HCT116 (cell line): ENCODE results near the gene RIOK2. TPM values are rescaled to one million over a fixed set of nuclear protein-coding genes. Genes with fewer than 3 reads are reported as not detected.

Experiments used
- ATAC-seq: fragments of 200-7000 bp; cut with Tn5 transposase; 2 replicates; pipeline ENCODE4 v1.9.1; 2020; ENCODE audit warnings: mild to moderate bottlenecking, moderate library complexity
- BruUV-seq: library from RNA; stranded (reverse); fragments of 400-500 nt; replicated peaks from 2 replicates; lab custom pipeline; 2021; lab: Mats Ljungman, UMichigan
- CTCF ChIA-PET: fragments of 300-600 bp; sonication (Branson Sonifier 250); formaldehyde crosslinking; loops from one replicate; lab custom pipeline; 2021; ENCODE audit warnings: antibody characterized with exemption; lab: Charles Lee
- POLR2A ChIA-PET: fragments of 300-600, 350-600 bp; sonication (Branson Sonifier 250); formaldehyde crosslinking; loops from one replicate; lab custom pipeline; 2021; ENCODE audit warnings: antibody characterized with exemption; lab: Charles Lee
- RAD21 ChIA-PET, 2 experiments: fragments of 300-600 bp; sonication (Branson Sonifier 250); formaldehyde crosslinking; loops; one replicate each; lab custom pipeline; 2023; ENCODE audit warnings: low total read pairs in 2 of 2; ENCODE audit not compliant: uncharacterized antibody in 2 of 2, unreplicated experiment in 2 of 2, low non-redundant PET in 1 of 2; lab: Charles Lee
- DNase-seq: peaks from one replicate; pipeline ENCODE4 v3.0.0-alpha.2; 2010; ENCODE audit warnings: low read depth, low spot score
- H2AFZ ChIP-seq: fragments of 200-600 bp; shearing (Covaris generic), sonication (generic); 2 replicates; pipeline ENCODE4 v1.6.1; 2017; ENCODE audit warnings: low read depth, mixed run types, mixed read lengths, antibody characterized with exemption, low read length; ENCODE audit not compliant: poor library complexity, severe bottlenecking
- H3K27ac ChIP-seq: 2 replicates; pipeline ENCODE4 v1.5.1; 2012; ENCODE audit warnings: low read depth, low read length
- H3K27me3 ChIP-seq: fragments of 200-600 bp; sonication (generic); 2 replicates; pipeline ENCODE4 v1.6.1; 2016; ENCODE audit warnings: mixed run types, low read length, mixed read lengths; ENCODE audit not compliant: insufficient read depth
- H3K36me3 ChIP-seq, 2 experiments: fragments of 200-500 bp in 1 of 2; fragments of 200-600 bp in 1 of 2; sonication (Bioruptor generic) in 1 of 2; sonication (generic) in 1 of 2; 2 replicates each; pipeline versions ENCODE4 v1.5.1 to v1.6.1; 2014 to 2016; ENCODE audit warnings: low read length in 2 of 2, inconsistent platforms in 1 of 2, mixed read lengths in 1 of 2, mixed run types in 1 of 2; ENCODE audit not compliant: insufficient read depth in 2 of 2, control insufficient read depth in 1 of 2
- H3K4me1 ChIP-seq, 2 experiments: fragments of 200-600 bp in 1 of 2; sonication (generic) in 1 of 2; 2 replicates each; pipeline versions ENCODE4 v1.5.1 to v1.6.1; 2012 to 2017; ENCODE audit warnings: low read length in 2 of 2, inconsistent platforms in 1 of 2, mild to moderate bottlenecking in 1 of 2, mixed read lengths in 1 of 2, mixed run types in 1 of 2, moderate library complexity in 1 of 2; ENCODE audit not compliant: insufficient read depth in 2 of 2, control insufficient read depth in 1 of 2
- H3K4me2 ChIP-seq: fragments of 200-600 bp; sonication (generic); 2 replicates; pipeline ENCODE4 v1.6.1; 2017; ENCODE audit warnings: mixed run types, low read length, mixed read lengths
- H3K4me3 ChIP-seq, 2 experiments: fragments of 200-600 bp in 1 of 2; sonication (generic) in 1 of 2; replicated peaks in 1 of 2; 2 replicates each; pipeline ENCODE4 v1.5.1; 2011 to 2016; ENCODE audit warnings: low read length in 2 of 2, control low read depth in 1 of 2, low read depth in 1 of 2, mild to moderate bottlenecking in 1 of 2, mixed read lengths in 1 of 2, mixed run types in 1 of 2
- H3K79me2 ChIP-seq: fragments of 200-600 bp; sonication (generic); 2 replicates; pipeline ENCODE4 v1.6.1; 2017; ENCODE audit warnings: mild to moderate bottlenecking, mixed run types, low read length, moderate library complexity, mixed read lengths; ENCODE audit not compliant: insufficient read depth
- H3K9ac ChIP-seq: fragments of 200-600 bp; sonication (generic); 2 replicates; pipeline ENCODE4 v1.6.1; 2016; ENCODE audit warnings: low read length, mixed read lengths
- H3K9me2 ChIP-seq: fragments of 200-600 bp; sonication (generic), shearing (Covaris generic); 2 replicates; pipeline ENCODE4 v1.6.1; 2017; ENCODE audit warnings: mixed run types, mild to moderate bottlenecking, moderate library complexity; ENCODE audit not compliant: insufficient read depth
- H3K9me3 ChIP-seq, 2 experiments: fragments of 200-500 bp in 1 of 2; fragments of 200-600 bp in 1 of 2; sonication (Bioruptor generic) in 1 of 2; sonication (generic) in 1 of 2; 2 replicates each; pipeline ENCODE4 v1.6.1; 2014 to 2017; ENCODE audit warnings: low read length in 2 of 2, mixed read lengths in 2 of 2, inconsistent platforms in 1 of 2, low read depth in 1 of 2, mild to moderate bottlenecking in 1 of 2, mixed run types in 1 of 2, moderate library complexity in 1 of 2; ENCODE audit not compliant: control insufficient read depth in 1 of 2, insufficient read depth in 1 of 2
- H4K20me1 ChIP-seq: fragments of 200-600 bp; sonication (generic), shearing (Covaris generic); 2 replicates; pipeline ENCODE4 v1.6.1; 2017; ENCODE audit warnings: mixed run types, mild to moderate bottlenecking, moderate library complexity; ENCODE audit not compliant: insufficient read depth
- CBX3 ChIP-seq: IDR thresholded peaks from 2 replicates; pipeline ENCODE4 v1.6.1; 2012; ENCODE audit warnings: low read depth
- CEBPB ChIP-seq: IDR thresholded peaks from 2 replicates; pipeline ENCODE4 v1.6.1; 2012; ENCODE audit warnings: low read depth
- CTCF ChIP-seq, 3 experiments: fragments of 200-600 bp in 1 of 3; sonication (generic) in 1 of 3; IDR thresholded peaks in 2 of 3; conservative IDR thresholded peaks in 1 of 3; 2 replicates each; pipeline ENCODE4 v1.5.1; 2012 to 2017; ENCODE audit warnings: low read depth in 2 of 3, low read length in 2 of 3, antibody characterized with exemption in 1 of 3, borderline replicate concordance in 1 of 3, control low read depth in 1 of 3, mild to moderate bottlenecking in 1 of 3, mixed read lengths in 1 of 3, mixed run types in 1 of 3, moderate library complexity in 1 of 3; ENCODE audit not compliant: insufficient read depth in 1 of 3
- ELF1 ChIP-seq: IDR thresholded peaks from 2 replicates; pipeline ENCODE4 v1.6.1; 2012; ENCODE audit warnings: low read depth, borderline replicate concordance
- EZH2 ChIP-seq: fragments of 200-600 bp; sonication (generic); IDR thresholded peaks from 2 replicates; pipeline ENCODE4 v1.6.1; 2017; ENCODE audit warnings: antibody characterized with exemption, mixed run types
- EZH2phosphoT487 ChIP-seq: fragments of 200-600 bp; IDR thresholded peaks from 2 replicates; pipeline ENCODE4 v1.6.1; 2018; ENCODE audit warnings: antibody characterized with exemption, borderline replicate concordance
- FOSL1 ChIP-seq: IDR thresholded peaks from 2 replicates; pipeline ENCODE4 v1.6.1; 2012; ENCODE audit warnings: low read depth
- POLR2AphosphoS5 ChIP-seq: IDR thresholded peaks from 2 replicates; pipeline ENCODE4 v1.6.1; 2011; ENCODE audit warnings: mild to moderate bottlenecking, low read depth, low read length, moderate library complexity
- RAD21 ChIP-seq: IDR thresholded peaks from 2 replicates; pipeline ENCODE4 v1.6.1; 2012; ENCODE audit warnings: low read depth, mild to moderate bottlenecking
- SIN3A ChIP-seq: IDR thresholded peaks from 2 replicates; pipeline ENCODE4 v1.6.1; 2012; ENCODE audit warnings: low read depth
- ZBTB33 ChIP-seq: IDR thresholded peaks from 2 replicates; pipeline ENCODE4 v1.6.1; 2011; ENCODE audit warnings: mild to moderate bottlenecking, low read length, moderate library complexity; ENCODE audit not compliant: insufficient replicate concordance; ENCODE audit errors: extremely low read depth
- ZFX ChIP-seq: fragments of 450-650 bp; IDR thresholded peaks from 2 replicates; pipeline ENCODE4 v1.6.1; 2017
- intact Hi-C: fragments of 100-400 bp; cut with micrococcal nuclease; formaldehyde crosslinking; loops from 2 replicates; pipeline ENCODE4 v1.10.0; 2022
- total RNA-seq: library from RNA; stranded (reverse); gene quantifications from one replicate; pipeline ENCODE4 v1.2.1, GENCODE V29; 2021; ENCODE audit not compliant: unreplicated experiment

RIOK2 gene
- total RNA-seq, 1 experiment from 2014 or later: 27.1 TPM

- CTCF ChIA-PET: no interaction called here
These were observed 55.3 kb downstream of the RIOK2 start for GRCh38 chr5:97127727-97128126.

GRCh38 chr5:97125125-97125683 lies 57.8 kb downstream of the RIOK2 start:
- POLR2A ChIA-PET: no interaction called here
- BruUV-seq: no TSS peak
- TF ChIP-seq ZFX (no peak), RAD21 (no peak), CTCF (IDR thresholded peaks at IDR 0.05 in 2 of 3, conservative IDR thresholded peaks at IDR 0.05 in 1 of 3; ENCODE audit: borderline replicate concordance in 1 of 3, insufficient read depth in 1 of 3, low read depth in 2 of 3, low read length in 2 of 3) (no peak), CEBPB (no peak), POLR2AphosphoS5 (no peak), EZH2 (no peak), CBX3 (no peak), ZBTB33 (no peak), EZH2phosphoT487 (no peak)

More at GRCh38 chr5:97127727-97128126, 55.3 kb downstream of the RIOK2 start:
- H3K9ac ChIP-seq: no peak overlapping the region
- H3K79me2 ChIP-seq: no peaks in the 10 kb centered on the region
- H4K20me1 ChIP-seq: no peaks in the 10 kb centered on the region
- no peak for TF ChIP-seq SIN3A
- no peak for TF ChIP-seq FOSL1
- no peak for TF ChIP-seq ZBTB33
- no peak for TF ChIP-seq ELF1
- TF ChIP-seq EZH2phosphoT487: no peak
- intact Hi-C loops: no loop called here
- H3K36me3 ChIP-seq: no peaks in the 10 kb centered on the region
- ATAC-seq (no peak), DNase-seq (no peak)
- no peak overlapping the region for H2AFZ ChIP-seq
- RAD21 ChIA-PET: no interaction called here
- H3K27ac ChIP-seq: no peak overlapping the region
- no peaks in the 10 kb centered on the region for H3K9me2 ChIP-seq
- no peak overlapping the region for H3K4me3 ChIP-seq
- POLR2A ChIA-PET: no interaction called here
- H3K4me2 ChIP-seq: no peak overlapping the region
- BruUV-seq: no TSS peak
- no peaks in the 10 kb centered on the region for H3K9me3 ChIP-seq
- H3K4me1 ChIP-seq: peaks cover 0 to 5% of the 10 kb centered on the region in 2 experiments; a peak in 2 of 4 replicates
- H3K27me3 ChIP-seq: no peaks in the 10 kb centered on the region

More at GRCh38 chr5:97125125-97125683, 57.8 kb downstream of the RIOK2 start:
- ATAC-seq: no peak
- no peaks in the 10 kb centered on the region for H3K9me3 ChIP-seq
- no peaks in the 10 kb centered on the region for H3K36me3 ChIP-seq
- no peaks in the 10 kb centered on the region for H3K9me2 ChIP-seq
- H4K20me1 ChIP-seq: no peaks in the 10 kb centered on the region
- no peaks in the 10 kb centered on the region for H3K27me3 ChIP-seq
- DNase-seq: no peak
- no peak overlapping the region for H3K4me3 ChIP-seq
- H2AFZ ChIP-seq: no peak overlapping the region
- no peak overlapping the region for H3K4me2 ChIP-seq
- H3K9ac ChIP-seq: no peak overlapping the region
- intact Hi-C loops: no loop called here
- H3K79me2 ChIP-seq: no peaks in the 10 kb centered on the region
- RAD21 ChIA-PET: no interaction called here
- H3K27ac ChIP-seq: no peak overlapping the region
- H3K4me1 ChIP-seq: peaks cover 0 to 5% of the 10 kb centered on the region in 2 experiments; a peak in 2 of 4 replicates
- CTCF ChIA-PET: no interaction called here
